Dedifferentiated amniotic fluid mesenchymal stem cell (primary cell): Measurements from ENCODE around the gene FARSA.
"Not testable (repeated sequence)": the region's sequence is repeated elsewhere in the genome, so short reads cannot be mapped to it uniquely, and the experiment has no call there.

ENCODE experiments used
- DNase-seq: peaks from one replicate; pipeline ENCODE4 v3.0.0-alpha.2; 2016; ENCODE audit errors: extremely low spot score

FARSA gene

DNA sequence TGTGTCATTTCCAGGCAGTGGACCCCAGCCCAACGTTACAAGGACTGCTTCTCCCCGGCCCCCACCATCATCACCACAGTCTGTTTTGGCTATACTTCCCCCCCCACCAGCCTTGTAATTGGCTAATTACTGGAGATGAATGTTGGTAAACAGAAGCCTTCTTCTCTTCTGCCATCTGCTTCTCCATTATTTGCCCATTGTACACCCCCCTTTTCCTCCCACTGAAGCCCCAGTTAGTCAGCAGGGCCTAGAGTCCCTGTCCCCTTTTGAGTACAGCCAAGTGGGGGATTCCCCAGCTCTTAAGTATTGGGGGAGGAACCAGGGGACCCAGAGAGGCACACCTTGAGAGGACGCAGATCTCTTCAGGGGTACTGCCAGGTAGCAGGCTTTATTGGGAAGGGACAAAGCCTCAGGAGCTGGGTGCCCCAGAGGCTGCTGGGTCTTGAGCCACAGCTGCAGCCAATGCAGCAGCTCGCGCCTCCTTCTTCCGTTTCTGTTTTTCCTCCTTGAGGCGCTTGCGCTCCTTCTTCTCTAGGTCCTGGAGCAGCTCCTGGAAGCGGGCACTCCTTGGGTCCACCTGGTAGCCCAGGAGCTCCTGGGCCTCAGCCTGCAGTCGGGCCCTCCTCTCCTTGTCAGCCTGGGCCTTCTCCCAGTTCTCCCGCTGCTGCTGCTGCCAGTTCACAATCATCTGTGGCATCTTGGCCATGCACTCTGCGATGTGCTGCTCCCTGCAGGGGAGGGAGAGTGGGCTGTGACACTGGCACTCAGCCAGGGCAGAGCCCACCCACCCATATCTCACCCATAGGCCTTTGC, 20.5 kb upstream of the FARSA start:
- no peak for DNase-seq

DNA sequence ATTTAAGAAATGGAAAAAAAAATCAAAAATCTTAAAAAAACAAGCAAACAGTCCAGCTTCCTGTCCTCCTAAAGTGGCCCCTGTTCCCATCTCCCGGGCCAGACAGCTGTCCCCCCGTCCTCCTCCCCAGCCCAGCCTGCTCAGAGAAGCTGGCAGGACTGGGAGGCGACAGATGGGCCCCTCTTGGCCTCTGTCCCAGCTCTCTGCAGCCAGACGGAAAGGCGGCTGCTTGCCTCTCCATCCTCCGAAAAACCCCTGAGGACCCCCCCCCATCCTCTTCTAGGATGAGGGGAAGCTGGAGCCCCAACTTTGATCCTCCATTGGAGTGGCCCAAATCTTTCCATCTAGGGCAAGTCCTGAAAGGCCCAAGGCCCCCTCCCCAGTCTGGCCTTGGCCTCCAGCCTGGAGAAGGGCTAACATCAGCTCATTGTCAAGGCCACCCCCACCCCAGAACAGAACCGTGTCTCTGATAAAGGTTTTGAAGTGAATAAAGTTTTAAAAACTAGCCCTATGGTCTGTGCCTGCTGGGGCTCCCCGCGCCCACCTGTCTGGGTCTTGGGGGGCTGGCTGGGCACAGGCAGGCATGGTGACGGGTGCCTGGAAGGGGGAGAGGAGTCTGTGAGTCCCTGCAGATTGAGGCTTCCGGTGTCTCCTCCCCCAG, 19.8 kb upstream of the FARSA start:
- no peak for DNase-seq

DNA sequence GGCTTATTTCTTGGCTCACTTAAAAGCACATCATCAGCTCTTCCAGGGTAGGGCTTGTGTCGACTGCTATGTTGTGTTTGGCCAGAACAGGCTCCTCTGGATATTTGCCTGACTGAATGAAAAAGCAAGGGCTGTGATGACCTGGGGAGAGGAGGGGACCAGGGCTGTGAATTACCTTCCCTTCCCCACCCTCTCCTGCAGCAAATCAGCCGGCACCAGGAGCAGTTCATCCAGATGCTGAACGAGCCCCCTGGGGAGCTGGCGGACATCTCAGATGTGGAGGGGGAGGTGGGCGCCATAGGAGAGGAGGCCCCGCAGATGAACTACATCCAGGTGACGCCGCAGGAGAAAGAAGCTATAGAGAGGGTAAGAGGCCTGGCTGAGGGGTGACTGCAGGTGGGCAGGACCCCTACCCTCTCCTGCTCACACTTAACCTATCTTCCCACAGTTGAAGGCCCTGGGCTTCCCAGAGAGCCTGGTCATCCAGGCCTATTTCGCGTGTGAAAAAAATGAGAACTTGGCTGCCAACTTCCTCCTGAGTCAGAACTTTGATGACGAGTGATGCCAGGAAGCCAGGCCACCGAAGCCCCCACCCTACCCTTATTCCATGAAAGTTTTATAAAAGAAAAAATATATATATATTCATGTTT, 19.1 kb upstream of the FARSA start:
- DNase-seq: peak; percentile 73

DNA sequence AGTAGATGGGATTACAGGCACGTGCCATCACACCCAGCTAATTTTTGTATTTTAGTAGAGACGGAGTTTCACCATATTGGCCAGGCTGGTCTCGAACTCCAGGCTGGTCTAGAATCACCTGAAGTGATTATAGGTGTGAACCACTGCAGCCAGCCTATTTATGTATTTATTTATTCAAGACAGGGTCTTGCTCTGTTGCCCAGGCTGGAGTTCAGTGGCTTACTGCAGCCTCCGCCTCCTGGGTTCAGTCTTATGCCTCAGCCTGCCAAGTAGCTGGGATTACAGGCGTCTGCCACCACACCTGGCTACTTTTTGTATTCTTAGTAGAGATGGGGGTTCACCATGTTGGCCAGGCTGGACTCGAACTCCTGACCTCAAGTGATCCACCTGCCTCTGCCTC, 18.5 kb upstream of the FARSA start:
- DNase-seq: not testable (repeated sequence)

DNA sequence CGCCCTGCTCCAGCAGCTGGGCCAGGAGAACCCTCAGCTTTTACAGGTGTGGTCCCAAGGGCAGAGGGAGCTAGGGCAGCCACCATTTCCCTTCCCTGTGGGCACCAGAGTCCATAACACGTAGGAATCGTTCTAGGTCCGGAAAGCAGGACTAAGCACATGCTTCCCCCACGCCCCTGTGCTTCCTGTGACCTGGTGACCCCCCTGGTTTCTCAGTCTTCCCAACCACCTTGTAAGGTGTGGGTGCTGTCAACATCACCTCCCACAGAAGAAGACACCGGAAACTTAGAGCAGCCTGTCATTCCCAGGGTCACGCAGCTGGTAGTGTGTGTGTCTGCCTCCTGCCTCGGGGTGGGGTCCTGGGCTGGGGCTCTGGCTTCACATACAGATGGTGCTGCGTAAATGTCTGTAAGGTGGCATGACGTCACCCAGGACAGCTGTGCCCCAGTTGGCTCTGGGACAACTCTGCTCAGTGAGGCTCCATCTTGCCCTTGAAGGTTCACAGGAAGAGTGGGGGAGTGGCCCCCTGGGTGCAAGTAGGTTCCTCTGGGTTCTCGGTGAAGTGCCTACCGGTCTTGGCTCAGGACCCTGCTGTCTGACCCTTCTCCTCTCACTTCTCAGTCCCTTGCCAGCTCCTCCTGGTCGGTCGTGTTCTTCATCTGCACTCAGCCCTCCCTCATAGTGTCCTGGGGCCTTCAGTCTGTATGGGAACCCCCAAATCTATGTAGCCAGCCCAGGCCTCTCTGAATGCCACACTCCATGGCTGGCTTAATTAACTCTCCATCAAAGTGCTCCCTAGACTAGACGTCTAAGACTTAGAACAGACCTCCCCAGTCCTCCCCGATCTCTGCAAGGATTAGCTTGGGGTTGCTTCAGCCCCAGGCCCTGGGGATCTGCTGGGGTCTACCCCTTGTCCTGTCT, 16.1 kb upstream of the FARSA start:
- no peak for DNase-seq

DNA sequence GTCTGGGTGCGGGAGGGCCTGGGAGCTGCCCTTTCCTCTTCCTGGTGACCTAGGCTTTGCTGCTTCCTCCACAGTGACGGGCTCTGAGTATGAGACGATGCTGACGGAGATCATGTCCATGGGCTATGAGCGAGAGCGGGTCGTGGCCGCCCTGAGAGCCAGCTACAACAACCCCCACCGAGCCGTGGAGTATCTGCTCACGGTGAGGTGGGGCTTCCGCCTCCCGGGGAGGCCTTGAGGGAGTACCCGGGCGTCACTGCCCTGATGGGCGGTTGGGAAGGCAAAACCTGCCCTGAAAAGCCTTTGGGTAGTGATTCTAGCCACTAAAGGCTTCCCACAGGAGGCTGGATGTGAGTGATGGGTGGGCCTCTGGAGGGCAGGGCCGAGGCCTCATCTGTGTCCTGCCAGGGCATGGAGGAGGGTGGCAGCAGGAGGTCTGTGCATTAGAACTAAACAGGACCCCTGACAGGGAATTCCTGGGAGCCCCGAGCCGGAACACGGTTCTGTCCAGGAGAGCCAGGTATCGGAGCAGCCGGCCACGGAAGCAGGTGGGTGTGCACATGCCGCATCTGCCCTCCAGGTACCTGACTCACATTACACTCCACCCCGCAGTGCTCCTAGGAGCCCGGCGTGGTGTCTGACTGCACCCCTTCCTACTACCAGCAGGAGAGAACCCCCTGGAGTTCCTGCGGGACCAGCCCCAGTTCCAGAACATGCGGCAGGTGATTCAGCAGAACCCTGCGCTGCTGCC, 15.3 kb upstream of the FARSA start:
- DNase-seq: no peak

DNA sequence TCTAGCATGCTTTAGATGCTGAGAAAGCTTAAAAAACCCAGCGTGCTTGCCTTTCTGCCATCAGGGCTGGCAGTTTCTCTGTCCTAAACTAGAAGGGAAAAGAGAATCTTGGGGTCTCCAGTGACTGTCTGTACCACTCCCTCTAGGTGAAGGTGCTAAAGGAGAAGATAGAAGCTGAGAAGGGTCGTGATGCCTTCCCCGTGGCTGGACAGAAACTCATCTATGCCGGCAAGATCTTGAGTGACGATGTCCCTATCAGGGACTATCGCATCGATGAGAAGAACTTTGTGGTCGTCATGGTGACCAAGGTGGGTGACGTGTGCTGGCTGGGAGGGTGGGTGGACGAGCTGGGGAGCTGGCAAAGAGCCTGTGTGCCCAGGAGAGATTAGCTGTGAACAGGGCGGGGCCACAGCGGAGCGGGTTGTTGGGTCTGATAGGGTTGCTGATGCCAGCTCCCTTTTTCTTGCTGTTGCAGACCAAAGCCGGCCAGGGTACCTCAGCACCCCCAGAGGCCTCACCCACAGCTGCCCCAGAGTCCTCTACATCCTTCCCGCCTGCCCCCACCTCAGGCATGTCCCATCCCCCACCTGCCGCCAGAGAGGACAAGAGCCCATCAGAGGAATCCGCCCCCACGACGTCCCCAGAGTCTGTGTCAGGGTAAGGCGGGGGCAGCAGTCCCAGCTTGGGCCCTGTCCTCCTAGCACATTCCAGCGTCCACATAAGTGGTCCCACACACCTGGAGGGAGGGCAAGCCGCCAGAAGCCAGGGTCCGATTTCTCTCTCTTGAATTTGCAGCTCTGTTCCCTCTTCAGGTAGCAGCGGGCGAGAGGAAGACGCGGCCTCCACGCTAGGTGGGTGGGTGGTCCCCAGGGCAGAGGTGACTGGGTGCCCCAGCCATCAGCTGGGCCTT, 14.4 kb upstream of the FARSA start:
- no peak for DNase-seq

DNA sequence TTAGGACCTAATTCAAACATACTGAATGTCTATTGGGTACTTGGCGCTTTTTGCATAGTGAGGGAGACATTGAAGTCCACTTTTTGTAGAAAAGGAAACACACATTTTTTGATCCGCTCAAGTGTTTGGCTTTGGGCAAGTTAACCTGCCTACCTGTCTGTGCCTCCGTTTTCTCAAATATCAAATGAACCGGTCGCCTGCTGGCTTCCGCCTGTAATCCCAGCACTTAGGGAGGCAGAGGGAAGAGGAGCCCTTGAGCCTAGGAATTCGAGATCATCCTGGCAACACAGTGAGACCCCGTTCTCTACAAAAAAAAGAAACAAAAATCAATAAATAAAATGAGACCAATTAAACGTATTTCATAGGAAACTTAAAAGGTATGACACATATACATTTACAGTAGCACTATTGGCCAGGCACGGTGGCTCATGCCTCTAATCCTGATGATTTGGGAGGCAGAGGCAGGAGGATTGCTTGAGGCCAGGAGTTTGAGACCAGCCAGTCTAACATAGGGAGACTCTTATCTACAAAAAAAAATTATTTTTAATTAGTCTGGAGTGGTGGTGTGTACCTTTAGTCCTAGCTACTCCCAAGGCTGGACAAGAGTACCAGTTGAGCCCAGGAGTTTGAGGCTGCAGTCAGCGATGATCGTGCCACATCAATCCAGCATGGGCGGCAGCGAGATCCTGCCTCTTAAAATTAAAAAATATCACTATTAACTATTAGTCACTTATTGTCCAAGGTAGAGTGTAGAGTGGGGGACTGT, 13.4 kb upstream of the FARSA start:
- no peak for DNase-seq

DNA sequence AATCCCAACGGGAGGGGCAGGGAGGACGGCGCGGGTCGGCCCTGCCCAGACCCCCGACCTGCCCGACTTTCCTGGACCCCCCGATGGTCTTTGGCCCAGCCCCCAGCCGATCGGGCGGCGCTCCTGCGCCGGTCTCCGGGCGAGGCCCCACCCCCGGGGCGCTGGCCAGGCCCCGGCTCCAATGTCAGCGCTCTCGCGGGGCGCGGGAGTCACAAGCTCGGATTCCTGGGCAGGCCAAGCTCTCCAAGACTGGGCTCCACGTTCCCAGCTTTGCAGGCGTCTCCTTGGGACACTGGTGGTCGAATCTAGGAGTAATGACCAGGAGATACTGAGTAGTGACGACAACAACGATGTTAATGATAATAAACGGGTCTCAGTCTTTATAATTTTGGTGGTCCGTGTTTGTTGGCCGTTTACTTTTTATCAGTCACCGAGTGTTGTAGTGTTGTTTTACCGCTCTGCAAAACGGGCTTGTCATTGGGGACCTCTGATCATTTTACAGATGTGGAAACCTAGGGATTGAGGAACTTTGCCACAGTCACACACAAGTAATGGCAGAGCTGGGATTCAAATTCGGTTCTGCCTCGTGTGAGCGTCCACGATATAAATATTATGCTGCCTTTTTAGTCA, 12.7 kb upstream of the FARSA start:
- peak; percentile 88 for DNase-seq

DNA sequence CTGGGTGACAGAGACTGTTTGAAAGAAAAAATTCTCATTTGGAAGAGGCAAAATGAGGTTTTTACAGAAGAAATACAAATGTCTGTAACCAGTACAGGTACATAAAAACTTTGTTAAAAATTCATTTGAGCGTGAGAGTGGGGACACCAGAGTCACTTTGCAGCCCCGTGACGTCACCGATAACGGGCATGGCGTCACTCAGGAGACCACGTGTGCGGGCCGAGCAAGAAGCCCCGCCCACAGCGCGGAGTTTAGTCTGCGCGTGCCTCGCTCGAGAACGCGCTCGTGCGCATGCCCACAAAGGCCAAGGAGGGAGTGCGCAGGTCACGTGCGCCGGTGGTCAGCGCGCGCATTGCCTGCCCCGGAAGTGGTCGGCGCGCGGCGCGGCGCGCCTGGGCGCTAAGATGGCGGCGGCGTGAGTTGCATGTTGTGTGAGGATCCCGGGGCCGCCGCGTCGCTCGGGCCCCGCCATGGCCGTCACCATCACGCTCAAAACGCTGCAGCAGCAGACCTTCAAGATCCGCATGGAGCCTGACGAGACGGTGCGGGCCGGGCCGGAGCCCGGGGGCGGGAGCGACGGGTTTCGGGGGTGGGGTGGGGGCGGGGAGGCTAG, 12.1 kb upstream of the FARSA start, which contains the start of gene RAD23A:
RAD23A (plus strand) TSS at position 384 of the 613 bp plus-strand sequence; CDS start at position 471, 87 bp downstream.
- peak; percentile 97 for DNase-seq

DNA sequence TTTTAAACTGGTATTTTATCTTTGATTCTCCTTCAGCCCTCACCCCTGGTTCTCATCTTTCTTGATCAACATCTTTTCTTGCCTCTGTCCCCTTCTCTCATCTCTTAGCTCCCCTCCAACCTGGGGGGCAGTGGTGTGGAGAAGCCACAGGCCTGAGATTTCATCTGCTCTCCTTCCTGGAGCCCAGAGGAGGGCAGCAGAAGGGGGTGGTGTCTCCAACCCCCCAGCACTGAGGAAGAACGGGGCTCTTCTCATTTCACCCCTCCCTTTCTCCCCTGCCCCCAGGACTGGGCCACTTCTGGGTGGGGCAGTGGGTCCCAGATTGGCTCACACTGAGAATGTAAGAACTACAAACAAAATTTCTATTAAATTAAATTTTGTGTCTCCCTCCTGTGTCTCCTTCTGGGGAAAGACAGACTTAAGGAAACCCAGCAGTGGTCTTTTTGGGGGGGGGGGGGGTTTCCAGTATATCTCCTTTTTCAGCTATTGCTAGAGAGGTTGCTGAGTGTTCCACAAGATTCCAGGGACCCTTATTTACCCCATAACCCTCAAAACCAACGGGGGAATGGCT, 10.7 kb upstream of the FARSA start:
- no peak for DNase-seq

DNA sequence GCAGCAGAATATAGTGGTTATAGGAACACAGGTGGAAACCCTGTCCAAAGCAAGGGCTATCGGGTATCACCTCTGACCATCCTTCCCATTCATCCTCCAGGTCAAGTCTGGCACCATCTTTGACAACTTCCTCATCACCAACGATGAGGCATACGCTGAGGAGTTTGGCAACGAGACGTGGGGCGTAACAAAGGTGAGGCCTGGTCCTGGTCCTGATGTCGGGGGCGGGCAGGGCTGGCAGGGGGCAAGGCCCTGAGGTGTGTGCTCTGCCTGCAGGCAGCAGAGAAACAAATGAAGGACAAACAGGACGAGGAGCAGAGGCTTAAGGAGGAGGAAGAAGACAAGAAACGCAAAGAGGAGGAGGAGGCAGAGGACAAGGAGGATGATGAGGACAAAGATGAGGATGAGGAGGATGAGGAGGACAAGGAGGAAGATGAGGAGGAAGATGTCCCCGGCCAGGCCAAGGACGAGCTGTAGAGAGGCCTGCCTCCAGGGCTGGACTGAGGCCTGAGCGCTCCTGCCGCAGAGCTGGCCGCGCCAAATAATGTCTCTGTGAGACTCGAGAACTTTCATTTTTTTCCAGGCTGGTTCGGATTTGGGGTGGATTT, 10.0 kb upstream of the FARSA start:
- DNase-seq: no peak

DNA sequence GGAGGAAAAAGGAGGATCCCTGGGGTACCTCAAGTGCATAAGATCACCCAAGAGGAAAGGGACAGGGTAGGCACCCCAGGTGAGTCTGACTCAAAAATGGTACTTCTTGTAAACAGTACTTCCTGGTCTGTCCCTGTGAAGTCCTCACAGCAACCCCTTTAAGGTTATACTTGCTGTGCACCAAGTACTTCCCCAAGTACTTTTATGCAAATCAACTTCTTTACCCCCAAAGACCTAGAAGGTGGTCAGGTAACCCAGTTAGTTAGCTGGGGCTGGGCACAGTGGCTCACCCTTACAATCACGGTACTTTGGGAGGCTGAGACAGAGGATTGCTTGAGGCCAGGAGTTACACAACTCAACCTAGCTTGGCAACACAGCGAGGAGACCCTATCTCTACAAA, 7.4 kb upstream of the FARSA start:
- no peak for DNase-seq

DNA sequence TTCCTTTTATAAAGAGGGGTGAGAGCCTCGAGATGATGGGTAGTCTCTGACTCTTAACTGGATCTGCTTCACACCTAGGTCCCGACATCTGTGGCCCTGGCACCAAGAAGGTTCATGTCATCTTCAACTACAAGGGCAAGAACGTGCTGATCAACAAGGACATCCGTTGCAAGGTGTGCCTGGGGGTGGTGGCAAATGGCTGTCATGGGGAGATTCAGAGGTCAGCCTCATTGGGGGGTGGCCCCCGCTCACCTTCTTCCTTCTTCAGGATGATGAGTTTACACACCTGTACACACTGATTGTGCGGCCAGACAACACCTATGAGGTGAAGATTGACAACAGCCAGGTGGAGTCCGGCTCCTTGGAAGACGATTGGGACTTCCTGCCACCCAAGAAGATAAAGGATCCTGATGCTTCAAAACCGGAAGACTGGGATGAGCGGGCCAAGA, 6.5 kb upstream of the FARSA start:
- no peak for DNase-seq

DNA sequence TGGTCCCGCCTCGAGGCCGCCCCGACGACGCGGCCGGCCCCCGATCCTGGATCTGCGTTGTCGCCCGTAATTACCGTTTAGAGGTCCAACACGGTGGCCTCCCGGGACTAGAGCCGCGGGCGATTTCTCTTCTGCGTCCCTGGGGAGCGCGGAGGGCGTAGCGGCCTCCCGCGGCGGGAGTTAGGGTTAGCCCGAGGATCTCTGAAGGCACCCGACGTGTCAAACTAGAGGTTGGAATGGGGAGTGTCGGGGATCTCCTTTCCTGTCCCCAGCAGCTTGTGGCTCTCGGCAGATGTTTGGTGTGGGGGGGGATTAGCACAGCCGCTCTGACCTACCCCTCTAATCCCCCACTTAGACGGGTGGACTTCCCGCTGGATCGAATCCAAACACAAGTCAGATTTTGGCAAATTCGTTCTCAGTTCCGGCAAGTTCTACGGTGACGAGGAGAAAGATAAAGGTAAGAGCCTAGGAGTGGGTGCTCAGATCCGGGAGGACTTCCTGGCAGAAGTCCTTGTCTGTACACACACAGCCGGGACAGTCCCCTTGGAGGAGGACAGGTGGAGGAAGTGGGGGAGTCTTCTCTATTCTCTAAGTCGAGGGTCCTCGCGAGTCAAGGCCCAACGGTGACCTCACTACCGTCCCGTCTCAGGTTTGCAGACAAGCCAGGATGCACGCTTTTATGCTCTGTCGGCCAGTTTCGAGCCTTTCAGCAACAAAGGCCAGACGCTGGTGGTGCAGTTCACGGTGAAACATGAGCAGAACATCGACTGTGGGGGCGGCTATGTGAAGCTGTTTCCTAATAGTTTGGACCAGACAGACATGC, 5.5 kb upstream of the FARSA start:
- DNase-seq: peak; percentile 49
